H1 (cell line): ENCODE results near the gene GRIN2C. TPM values are rescaled to one million over a fixed set of nuclear protein-coding genes. Genes with fewer than 3 reads are reported as not detected.

Source experiments
- CTCF ChIA-PET: fragments of 300-600 bp; sonication (Branson Sonifier 250); formaldehyde crosslinking; loops from one replicate; lab custom pipeline; 2021; ENCODE audit not compliant: partially characterized antibody; lab: Charles Lee
- POLR2A ChIA-PET: fragments of 300-600 bp; sonication (Branson Sonifier 250); formaldehyde crosslinking; loops from one replicate; lab custom pipeline; 2021; ENCODE audit warnings: inconsistent platforms; ENCODE audit not compliant: partially characterized antibody; lab: Charles Lee
- DNase-seq, 2 experiments: peaks; one replicate each; pipeline versions ENCODE4 v3.0.0 to v3.0.0-alpha.2; 2010 to 2022; ENCODE audit warnings: low spot score in 2 of 2, low read depth in 1 of 2, mixed read lengths in 1 of 2
- FAIRE-seq: peaks from 2 replicates; lab custom pipeline; 2011; peaks lifted over from hg19 to GRCh38; lab: Jason Lieb, UNC
- H2AFZ ChIP-seq: 2 replicates; pipeline ENCODE4 v1.8.1; 2012; ENCODE audit warnings: low read length, inconsistent platforms
- H2AK5ac ChIP-seq: 2 replicates; pipeline ENCODE4 v1.6.1; 2013; ENCODE audit warnings: low read depth, low read length
- H2BK120ac ChIP-seq: replicated peaks from 2 replicates; pipeline ENCODE3; 2013; ENCODE audit warnings: low read depth, low read length, inconsistent platforms
- H2BK12ac ChIP-seq: 2 replicates; pipeline ENCODE4 v1.6.1; 2013; ENCODE audit warnings: low read depth, low read length
- H2BK15ac ChIP-seq: 2 replicates; pipeline ENCODE4 v1.6.1; 2013; ENCODE audit warnings: low read length
- H2BK20ac ChIP-seq: 2 replicates; pipeline ENCODE4 v1.6.1; 2013; ENCODE audit warnings: low read length
- H2BK5ac ChIP-seq: 2 replicates; pipeline ENCODE4 v1.6.1; 2013; ENCODE audit warnings: low read depth, low read length
- H3K14ac ChIP-seq: 2 replicates; pipeline ENCODE4 v1.6.1; 2013; ENCODE audit warnings: inconsistent platforms; ENCODE audit not compliant: insufficient read length
- H3K18ac ChIP-seq: 2 replicates; pipeline ENCODE4 v1.6.1; 2013; ENCODE audit warnings: low read length; ENCODE audit errors: extremely low read depth
- H3K23ac ChIP-seq: 2 replicates; pipeline ENCODE4 v1.6.1; 2013; ENCODE audit warnings: inconsistent platforms; ENCODE audit not compliant: insufficient read length
- H3K23me2 ChIP-seq: 2 replicates; pipeline ENCODE4 v1.6.1; 2013; ENCODE audit warnings: low read depth, low read length
- H3K27ac ChIP-seq: 2 replicates; pipeline ENCODE4 v1.6.1; 2011; ENCODE audit warnings: low read depth, low read length, inconsistent platforms
- H3K27me3 ChIP-seq, 4 experiments: replicated peaks in 1 of 4; 1 replicate in 1 of 4; 2 replicates in 3 of 4; pipeline versions ENCODE4 v1.6.1 to v1.8.1; 2011 to 2013; ENCODE audit warnings: low read length in 3 of 4, mild to moderate bottlenecking in 3 of 4, inconsistent platforms in 2 of 4, mixed read lengths in 2 of 4, moderate library complexity in 1 of 4; ENCODE audit not compliant: control insufficient read depth in 3 of 4, insufficient read depth in 3 of 4; ENCODE audit errors: extremely low read depth in 1 of 4
- H3K36me3 ChIP-seq, 4 experiments: 2 replicates each; pipeline versions ENCODE4 v1.6.1 to v1.8.1; 2011 to 2013; ENCODE audit warnings: mild to moderate bottlenecking in 4 of 4, low read length in 3 of 4, moderate library complexity in 2 of 4, control low read depth in 1 of 4, inconsistent platforms in 1 of 4; ENCODE audit not compliant: insufficient read depth in 4 of 4, control insufficient read depth in 2 of 4
- H3K4ac ChIP-seq: replicated peaks from 2 replicates; pipeline ENCODE3; 2013; ENCODE audit warnings: low read length, low read depth, mixed read lengths, inconsistent platforms; ENCODE audit not compliant: insufficient read length
- H3K4me1 ChIP-seq, 4 experiments: replicated peaks in 1 of 4; 1 replicate in 1 of 4; 2 replicates in 3 of 4; pipeline versions ENCODE4 v1.6.1 to v1.8.1; 2011 to 2013; ENCODE audit warnings: low read length in 3 of 4, inconsistent platforms in 2 of 4, mixed read lengths in 1 of 4; ENCODE audit not compliant: insufficient read depth in 4 of 4, control insufficient read depth in 3 of 4
- H3K4me2 ChIP-seq, 2 experiments: 2 replicates each; pipeline versions ENCODE4 v1.6.1 to v1.8.1; 2011 to 2013; ENCODE audit warnings: low read depth in 2 of 2, low read length in 2 of 2, control low read depth in 1 of 2, inconsistent platforms in 1 of 2, mild to moderate bottlenecking in 1 of 2; ENCODE audit not compliant: insufficient read depth in 1 of 2
- H3K4me3 ChIP-seq, 4 experiments: fragments of 200-600, 300-600 bp in 1 of 4; sonication (generic), shearing (Covaris generic), sonication (Bioruptor Twin) in 1 of 4; 2 replicates each; pipeline versions ENCODE4 v1.5.1 to v1.8.1; 2011 to 2016; ENCODE audit warnings: low read length in 4 of 4, low read depth in 3 of 4, control low read depth in 2 of 4, inconsistent platforms in 2 of 4, mild to moderate bottlenecking in 2 of 4, mixed read lengths in 1 of 4, moderate library complexity in 1 of 4; ENCODE audit not compliant: insufficient read depth in 2 of 4; ENCODE audit errors: extremely low read depth in 1 of 4
- H3K56ac ChIP-seq: replicated peaks from 2 replicates; pipeline ENCODE3; 2013; ENCODE audit warnings: low read depth, mild to moderate bottlenecking, mixed read lengths, low read length, inconsistent platforms; ENCODE audit not compliant: insufficient read length
- H3K79me1 ChIP-seq: 2 replicates; pipeline ENCODE4 v1.6.1; 2013; ENCODE audit warnings: low read depth, low read length, control low read depth
- H3K79me2 ChIP-seq, 2 experiments: 2 replicates each; pipeline versions ENCODE4 v1.6.1 to v1.8.1; 2012 to 2013; ENCODE audit warnings: low read length in 2 of 2, mild to moderate bottlenecking in 2 of 2, inconsistent platforms in 1 of 2; ENCODE audit not compliant: insufficient read depth in 2 of 2, control insufficient read depth in 1 of 2
- H3K9ac ChIP-seq, 4 experiments: replicated peaks in 1 of 4; 1 replicate in 1 of 4; 2 replicates in 3 of 4; pipeline versions ENCODE4 v1.6.1 to v1.8.1; 2011 to 2013; ENCODE audit warnings: low read depth in 3 of 4, low read length in 3 of 4, control low read depth in 2 of 4, mild to moderate bottlenecking in 2 of 4, moderate library complexity in 2 of 4, inconsistent platforms in 1 of 4; ENCODE audit errors: extremely low read depth in 1 of 4
- H3K9me3 ChIP-seq, 2 experiments: 2 replicates each; pipeline versions ENCODE4 v1.6.1 to v1.8.1; 2012 to 2013; ENCODE audit warnings: mild to moderate bottlenecking in 2 of 2, moderate library complexity in 2 of 2, control low read depth in 1 of 2, inconsistent platforms in 1 of 2, low read depth in 1 of 2, low read length in 1 of 2, mixed read lengths in 1 of 2; ENCODE audit not compliant: insufficient read depth in 2 of 2
- H4K20me1 ChIP-seq, 2 experiments: replicated peaks in 1 of 2; 2 replicates each; pipeline versions ENCODE3 to v1.8.1; 2011 to 2013; ENCODE audit warnings: inconsistent platforms in 2 of 2, low read length in 2 of 2, mild to moderate bottlenecking in 1 of 2; ENCODE audit not compliant: insufficient read depth in 2 of 2, control insufficient read depth in 1 of 2
- H4K5ac ChIP-seq: 2 replicates; pipeline ENCODE4 v1.6.1; 2013; ENCODE audit warnings: low read length, low read depth, mixed read lengths, inconsistent platforms; ENCODE audit not compliant: insufficient read length
- H4K8ac ChIP-seq: 2 replicates; pipeline ENCODE4 v1.8.0; 2013; ENCODE audit warnings: mild to moderate bottlenecking, moderate library complexity, low read length, inconsistent platforms; ENCODE audit not compliant: insufficient read depth; ENCODE audit errors: extremely low read depth
- H4K91ac ChIP-seq: replicated peaks from 2 replicates; pipeline ENCODE3; 2013; ENCODE audit warnings: low read length, mixed read lengths, inconsistent platforms; ENCODE audit not compliant: insufficient read length
- CREB1 ChIP-seq: IDR thresholded peaks from 2 replicates; pipeline ENCODE4 v1.6.1; 2012; ENCODE audit warnings: inconsistent platforms
- CTBP2 ChIP-seq: IDR thresholded peaks from 2 replicates; pipeline ENCODE4 v1.7.0; 2011; ENCODE audit warnings: borderline replicate concordance, mild to moderate bottlenecking, moderate library complexity, mixed read lengths, low read length; ENCODE audit not compliant: insufficient read depth, insufficient read length
- KDM5A ChIP-seq: fragments of 200-600 bp; IDR thresholded peaks from 2 replicates; pipeline ENCODE4 v1.7.1; 2012; ENCODE audit warnings: mild to moderate bottlenecking, low read length, inconsistent platforms, mixed read lengths
- PHF8 ChIP-seq: fragments of 200-600 bp; sonication (generic); conservative IDR thresholded peaks from 2 replicates; pipeline ENCODE4 v1.7.1; 2012; ENCODE audit warnings: low read depth, mild to moderate bottlenecking, inconsistent platforms, low read length, moderate library complexity
- SAP30 ChIP-seq: fragments of 300-600 bp; sonication (generic); IDR thresholded peaks from 2 replicates; pipeline ENCODE4 v1.7.1; 2012; ENCODE audit warnings: low read length, moderate library complexity, mild to moderate bottlenecking, inconsistent platforms; ENCODE audit not compliant: insufficient read depth, insufficient replicate concordance
- SIRT6 ChIP-seq: IDR thresholded peaks from one replicate; pipeline ENCODE4 v1.7.1; 2012; ENCODE audit warnings: low read length, inconsistent platforms
- SP4 ChIP-seq: IDR thresholded peaks from 2 replicates; pipeline ENCODE4 v1.6.1; 2012; ENCODE audit warnings: low read length, inconsistent platforms
- TBP ChIP-seq: IDR thresholded peaks from 2 replicates; pipeline ENCODE4 v1.6.1; 2011; ENCODE audit warnings: low read depth, low read length, improper control_type of control experiment
- TCF12 ChIP-seq: IDR thresholded peaks from 2 replicates; pipeline ENCODE4 v1.6.1; 2011; ENCODE audit warnings: low read depth, mild to moderate bottlenecking, low read length
- WGBS, 2 experiments: shearing (Covaris generic) in 1 of 2; methylation state at CpG; one replicate each; pipeline versions ENCODE4 v1.1.6 to v1.1.7; 2013 to 2015; ENCODE audit warnings: low lambda C conversion rate in 2 of 2, mixed read lengths in 2 of 2, inconsistent platforms in 1 of 2, low coverage in 1 of 2, missing lambda C conversion rate in 1 of 2; ENCODE audit not compliant: insufficient replicate concordance in 2 of 2, insufficient coverage in 1 of 2, insufficient read length in 1 of 2; ENCODE audit errors: extremely low coverage in 1 of 2, missing lambda C conversion rate in 1 of 2; 5-methylcytosine and 5-hydroxymethylcytosine counted together
- polyA plus RNA-seq, 7 experiments: library from polyadenylated mRNA; depleted of rRNA in 3 of 7; stranded (reverse) in 5 of 7; unstranded in 2 of 7; fragments of >200 nt in 5 of 7; fragments of 200-250 nt in 2 of 7; gene quantifications; 1 replicate in 5 of 7; 2 replicates in 1 of 7; 4 replicates in 1 of 7; pipeline versions ENCODE4 v1.2.1 to v1.2.3, GENCODE V29; 2011 to 2013; ENCODE audit warnings: missing spikeins in 2 of 7, mixed read lengths in 2 of 7
- total RNA-seq: library from RNA; stranded (reverse); fragmentation: NEBNext Ultra II Directional; extraction: Animal tissue kit (Norgen Biotek cat#: 25700); gene quantifications from 2 replicates; pipeline ENCODE4 v1.2.1, GENCODE V29; 2021
- TF ChIP-seq, protein P1 (sequence below): IDR thresholded peaks from 2 replicates; pipeline ENCODE4 v1.6.1; 2011; ENCODE audit warnings: low read depth, mild to moderate bottlenecking, low read length; ENCODE audit not compliant: insufficient read depth
- TF ChIP-seq, protein P2 (sequence below): IDR thresholded peaks from 2 replicates; pipeline ENCODE4 v1.6.1; 2012; ENCODE audit warnings: inconsistent platforms

Gene GRIN2C
- total and polyA plus RNA-seq, 2 of the 8 experiments (the other 6 are each of a cell fraction or from before 2014, with no cell fraction given) = 0.06 to 0.07 TPM

DNA sequence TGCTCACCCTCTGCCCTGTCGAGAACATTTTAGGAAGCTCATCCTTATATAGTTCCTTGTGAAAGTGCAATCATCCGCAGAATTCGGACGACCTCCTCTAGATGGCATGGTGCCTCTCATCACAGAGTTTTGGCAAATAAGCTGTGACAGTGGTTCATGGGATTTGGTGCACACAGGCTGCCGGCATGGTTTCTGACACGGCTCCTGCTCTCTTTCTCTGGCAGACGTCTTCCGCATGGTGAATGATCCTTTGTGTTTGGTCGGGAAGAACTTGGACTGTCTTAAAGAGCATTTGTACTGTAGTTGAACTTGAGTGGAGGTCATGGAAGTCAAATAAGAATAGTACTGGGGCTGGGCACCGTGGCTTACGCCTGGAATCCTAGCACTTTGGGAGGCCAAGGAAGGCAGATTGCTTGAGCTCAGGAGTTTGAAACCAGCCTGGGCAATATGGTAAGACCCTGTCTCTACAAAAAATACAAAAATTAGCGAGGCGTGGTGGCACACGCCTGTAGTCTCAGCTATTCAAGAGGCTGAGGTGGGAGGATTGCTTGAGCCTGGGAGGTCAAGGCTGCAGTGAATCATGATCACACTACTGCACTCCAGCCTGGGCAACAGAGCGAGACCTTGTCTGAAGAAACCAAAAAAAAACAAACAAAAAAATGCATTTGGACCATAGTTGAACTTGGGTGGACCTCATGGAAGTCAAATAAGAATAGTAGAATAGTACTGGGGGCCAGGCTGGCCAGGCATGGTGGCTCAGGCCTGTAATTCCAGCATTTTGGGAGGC is 48.8 kb downstream of the GRIN2C start:
- ChIA-PET CTCF (interaction anchor here (1.9 to 99.6 kb wide), 3 partner anchors 8 to 66 kb away, joined by 5 to 2981 read pairs (median 2981); partner anchors contain the start of genes FDXR, GRIN2C and NAT9), POLR2A (no interaction called here)
- no peak overlapping the region for H3K14ac ChIP-seq
- WGBS, 2 experiments = 91% methylated on average over 15 of the region's 15 CpGs; no CpG with 5 or more reads in 1 of the 2 experiments
- H2AK5ac ChIP-seq = 0 out of 2 replicates have a peak overlapping the region, but pooled peaks have one; percentile 1
- H3K79me1 ChIP-seq = no peaks in the 10 kb centered on the region; the same call in 1 of the 2 replicates
- no peak overlapping the region for H3K9ac ChIP-seq
- H2BK20ac ChIP-seq = no peak overlapping the region
- H3K79me2 ChIP-seq = no peaks in the 10 kb centered on the region
- DNase-seq (no peak), FAIRE-seq (no peak)
- H2BK5ac ChIP-seq = no peak overlapping the region
- no peaks in the 10 kb centered on the region for H3K23me2 ChIP-seq
- no peaks in the 10 kb centered on the region for H3K9me3 ChIP-seq
- no peak overlapping the region for H2BK120ac ChIP-seq
- no peaks in the 10 kb centered on the region; a peak in 3 of 7 replicates for H3K27me3 ChIP-seq
- H4K91ac ChIP-seq = no peak overlapping the region
- H3K23ac ChIP-seq = no peak overlapping the region
- H3K4me1 ChIP-seq = peaks cover 0 to 4% (median 1%) of the 10 kb centered on the region in 4 experiments; a peak in 2 of 7 replicates
- H3K4me3 ChIP-seq = no peak overlapping the region
- no peak overlapping the region for H3K27ac ChIP-seq
- H2BK12ac ChIP-seq = no peak overlapping the region
- H4K5ac ChIP-seq = no peak overlapping the region
- no peak overlapping the region for H2AFZ ChIP-seq
- no peak overlapping the region for H3K56ac ChIP-seq
- no peak overlapping the region for H2BK15ac ChIP-seq
- H3K36me3 ChIP-seq = no peaks in the 10 kb centered on the region
- H4K8ac ChIP-seq = no peak overlapping the region
- H3K4me2 ChIP-seq = no peak overlapping the region
- peaks cover 13 to 24% of the 10 kb centered on the region in 2 experiments for H4K20me1 ChIP-seq
- no peak overlapping the region for H3K18ac ChIP-seq
- H3K4ac ChIP-seq = no peak overlapping the region
- TF ChIP-seq TBP (no peak), SAP30 (no peak), CREB1 (no peak), TCF12 (no peak), PHF8 (no peak), SP4 (no peak), KDM5A (no peak), CTBP2 (no peak), SIRT6 (no peak)
- TF ChIP-seq, protein P1, sequence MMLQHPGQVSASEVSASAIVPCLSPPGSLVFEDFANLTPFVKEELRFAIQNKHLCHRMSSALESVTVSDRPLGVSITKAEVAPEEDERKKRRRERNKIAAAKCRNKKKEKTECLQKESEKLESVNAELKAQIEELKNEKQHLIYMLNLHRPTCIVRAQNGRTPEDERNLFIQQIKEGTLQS = no peak
- TF ChIP-seq, protein P2, sequence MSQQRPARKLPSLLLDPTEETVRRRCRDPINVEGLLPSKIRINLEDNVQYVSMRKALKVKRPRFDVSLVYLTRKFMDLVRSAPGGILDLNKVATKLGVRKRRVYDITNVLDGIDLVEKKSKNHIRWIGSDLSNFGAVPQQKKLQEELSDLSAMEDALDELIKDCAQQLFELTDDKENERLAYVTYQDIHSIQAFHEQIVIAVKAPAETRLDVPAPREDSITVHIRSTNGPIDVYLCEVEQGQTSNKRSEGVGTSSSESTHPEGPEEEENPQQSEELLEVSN = no peak
